H9 (cell line): ENCODE data around the gene ATOH7. TPM values are rescaled to one million over a fixed set of nuclear protein-coding genes. Genes with fewer than 3 reads are reported as not detected.

Source experiments
- DNase-seq: peaks from one replicate; pipeline ENCODE4 v3.0.0-alpha.2; 2017
- H2AFZ ChIP-seq: one replicate; pipeline ENCODE4 v1.6.1; 2013; ENCODE audit warnings: mild to moderate bottlenecking, low read length, control low read depth, moderate library complexity
- H2AK5ac ChIP-seq: 2 replicates; pipeline ENCODE4 v1.6.1; 2013; ENCODE audit warnings: low read length, control low read depth, mixed read lengths; ENCODE audit not compliant: insufficient read length
- H2BK120ac ChIP-seq: one replicate; pipeline ENCODE4 v1.6.1; 2013; ENCODE audit warnings: low read depth, mild to moderate bottlenecking, low read length, control low read depth, inconsistent platforms; ENCODE audit not compliant: poor library complexity, severe bottlenecking
- H2BK12ac ChIP-seq: 2 replicates; pipeline ENCODE4 v1.6.1; 2013; ENCODE audit warnings: low read length, control low read depth, mixed read lengths, low read depth; ENCODE audit not compliant: insufficient read length
- H2BK15ac ChIP-seq: 2 replicates; pipeline ENCODE4 v1.6.1; 2013; ENCODE audit warnings: low read depth, low read length, control low read depth
- H2BK20ac ChIP-seq: one replicate; pipeline ENCODE4 v1.6.1; 2013; ENCODE audit warnings: low read depth, mild to moderate bottlenecking, low read length, control low read depth, inconsistent platforms; ENCODE audit not compliant: poor library complexity, severe bottlenecking
- H2BK5ac ChIP-seq: 2 replicates; pipeline ENCODE4 v1.6.1; 2013; ENCODE audit warnings: low read length, control low read depth, mixed read lengths; ENCODE audit not compliant: insufficient read length
- H3K14ac ChIP-seq: 2 replicates; pipeline ENCODE4 v1.6.1; 2013; ENCODE audit warnings: low read length, control low read depth; ENCODE audit not compliant: insufficient read depth
- H3K18ac ChIP-seq: 2 replicates; pipeline ENCODE4 v1.6.1; 2013; ENCODE audit warnings: low read depth, mild to moderate bottlenecking, mixed read lengths, low read length, control low read depth; ENCODE audit not compliant: insufficient read length
- H3K23ac ChIP-seq: 2 replicates; pipeline ENCODE4 v1.6.1; 2013; ENCODE audit warnings: low read length, control low read depth, mixed read lengths, low read depth; ENCODE audit not compliant: insufficient read length
- H3K23me2 ChIP-seq: 2 replicates; pipeline ENCODE4 v1.6.1; 2013; ENCODE audit warnings: low read depth, mild to moderate bottlenecking, mixed read lengths, low read length, control low read depth; ENCODE audit not compliant: insufficient read length, poor library complexity, severe bottlenecking
- H3K27ac ChIP-seq: 2 replicates; pipeline ENCODE4 v1.5.1; 2013; ENCODE audit warnings: low read length, control low read depth, mixed read lengths, low read depth; ENCODE audit not compliant: insufficient read length
- H3K27me3 ChIP-seq: 2 replicates; pipeline ENCODE4 v1.6.1; 2013; ENCODE audit warnings: low read length, control low read depth, inconsistent platforms; ENCODE audit not compliant: insufficient read depth
- H3K4ac ChIP-seq: 2 replicates; pipeline ENCODE4 v1.6.1; 2013; ENCODE audit warnings: low read depth, mild to moderate bottlenecking, control low read depth, inconsistent platforms, low read length, moderate library complexity
- H3K4me1 ChIP-seq: 2 replicates; pipeline ENCODE4 v1.6.1; 2013; ENCODE audit warnings: low read length, control low read depth, inconsistent platforms; ENCODE audit not compliant: insufficient read depth
- H3K4me2 ChIP-seq: 2 replicates; pipeline ENCODE4 v1.6.1; 2013; ENCODE audit warnings: low read length, control low read depth, mixed read lengths; ENCODE audit not compliant: insufficient read length, insufficient read depth
- H3K56ac ChIP-seq: 2 replicates; pipeline ENCODE4 v1.6.1; 2013; ENCODE audit warnings: low read depth, mild to moderate bottlenecking, mixed read lengths, low read length, control low read depth; ENCODE audit not compliant: insufficient read length
- H3K79me1 ChIP-seq: 2 replicates; pipeline ENCODE4 v1.6.1; 2013; ENCODE audit warnings: low read depth, mild to moderate bottlenecking, moderate library complexity, low read length, control low read depth, inconsistent platforms; ENCODE audit not compliant: insufficient read depth, poor library complexity, severe bottlenecking
- H3K79me2 ChIP-seq: 2 replicates; pipeline ENCODE4 v1.6.1; 2013; ENCODE audit warnings: low read length, control low read depth, inconsistent platforms; ENCODE audit not compliant: insufficient read depth
- H3K9ac ChIP-seq: 2 replicates; pipeline ENCODE4 v1.6.1; 2013; ENCODE audit warnings: low read length, control low read depth, mixed read lengths; ENCODE audit not compliant: insufficient read length; ENCODE audit errors: extremely low read depth
- H3K9me3 ChIP-seq: one replicate; pipeline ENCODE4 v1.6.1; 2013; ENCODE audit warnings: low read depth, low read length, inconsistent platforms; ENCODE audit not compliant: control insufficient read depth
- H3T11ph ChIP-seq: one replicate; pipeline ENCODE4 v1.6.1; 2013; ENCODE audit warnings: mild to moderate bottlenecking, low read length, control low read depth, inconsistent platforms
- H4K20me1 ChIP-seq: one replicate; pipeline ENCODE4 v1.6.1; 2013; ENCODE audit not compliant: control insufficient read depth, insufficient read length, insufficient read depth
- H4K5ac ChIP-seq: 2 replicates; pipeline ENCODE4 v1.6.1; 2013; ENCODE audit warnings: low read depth, mild to moderate bottlenecking, mixed read lengths, low read length, control low read depth; ENCODE audit not compliant: insufficient read length
- H4K8ac ChIP-seq: replicated peaks from 2 replicates; pipeline ENCODE4 v1.6.1; 2013; ENCODE audit warnings: low read length, control low read depth, mixed read lengths, low read depth; ENCODE audit not compliant: insufficient read length
- H4K91ac ChIP-seq: 2 replicates; pipeline ENCODE4 v1.6.1; 2013; ENCODE audit warnings: low read depth, mild to moderate bottlenecking, moderate library complexity, mixed read lengths, low read length, control low read depth; ENCODE audit not compliant: insufficient read length
- H3K27ac Mint-ChIP-seq, 3 experiments: 2 replicates in 2 of 3; 3 replicates in 1 of 3; pipeline ENCODE4 v1.8.0; 2020 to 2021; ENCODE audit warnings: mixed read lengths in 3 of 3, mild to moderate bottlenecking in 1 of 3, moderate library complexity in 1 of 3
- H3K27me3 Mint-ChIP-seq: 2 replicates; pipeline ENCODE4 v1.8.0; 2021; ENCODE audit warnings: low read depth, mild to moderate bottlenecking, moderate library complexity, mixed read lengths
- H3K36me3 Mint-ChIP-seq, 3 experiments: 2 replicates in 2 of 3; 3 replicates in 1 of 3; pipeline ENCODE4 v1.8.0; 2020 to 2021; ENCODE audit warnings: low read depth in 3 of 3, mixed read lengths in 3 of 3; ENCODE audit not compliant: insufficient read depth in 1 of 3
- H3K4me1 Mint-ChIP-seq, 2 experiments: 2 replicates each; pipeline ENCODE4 v1.8.0; 2020; ENCODE audit warnings: mixed read lengths in 2 of 2
- H3K4me3 Mint-ChIP-seq, 2 experiments: 2 replicates in 1 of 2; 3 replicates in 1 of 2; pipeline ENCODE4 v1.8.0; 2020 to 2021; ENCODE audit warnings: mild to moderate bottlenecking in 2 of 2, mixed read lengths in 2 of 2, moderate library complexity in 1 of 2
- H3K9me3 Mint-ChIP-seq, 2 experiments: 2 replicates in 1 of 2; 3 replicates in 1 of 2; pipeline ENCODE4 v1.8.0; 2020; ENCODE audit warnings: mild to moderate bottlenecking in 2 of 2, mixed read lengths in 2 of 2, moderate library complexity in 1 of 2
- total RNA-seq: library from RNA; stranded (reverse); gene quantifications from 2 replicates; pipeline ENCODE4 v1.2.1, GENCODE V29; 2021
- TF ChIP-seq, protein P1 (sequence below): fragments of 200-600 bp; sonication (generic); conservative IDR thresholded peaks from 3 replicates; pipeline ENCODE4 v1.8.0; 2021; ENCODE audit warnings: antibody characterized with exemption, mild to moderate bottlenecking

ATOH7 gene
- total RNA-seq, 1 experiment from 2014 or later = 0.20 TPM

- Mint-ChIP-seq H3K9me3 (no peaks in the 10 kb centered on the region), H3K4me3 (no peak overlapping the region), H3K27ac (no peak overlapping the region), H3K27me3 (peaks cover 16% of the 10 kb centered on the region), H3K36me3 (no peaks in the 10 kb centered on the region), H3K4me1 (no peaks in the 10 kb centered on the region; a peak in 1 of 4 replicates)
- H3K4me2 ChIP-seq = no peak overlapping the region
- no peak overlapping the region for H3K23ac ChIP-seq
- no peak overlapping the region for H3K18ac ChIP-seq
- no peak overlapping the region for H2BK12ac ChIP-seq
- H3K27ac ChIP-seq = no peak overlapping the region
- no peak overlapping the region for H3K4ac ChIP-seq
- H3K14ac ChIP-seq = no peak overlapping the region
- H2BK15ac ChIP-seq = no peak overlapping the region
- DNase-seq = no peak
- no peak overlapping the region for H3K9ac ChIP-seq
- H4K91ac ChIP-seq = no peak overlapping the region
- no peaks in the 10 kb centered on the region for H3K27me3 ChIP-seq
- H2BK120ac ChIP-seq = no peak overlapping the region
- no peak overlapping the region for H2AFZ ChIP-seq
- H3K56ac ChIP-seq = no peak overlapping the region
- H3T11ph ChIP-seq = no peak overlapping the region
- no peak overlapping the region for H2BK5ac ChIP-seq
- no peak overlapping the region for H4K8ac ChIP-seq
- no peak overlapping the region for H2BK20ac ChIP-seq
- H3K4me1 ChIP-seq = no peaks in the 10 kb centered on the region
- H3K79me1 ChIP-seq = no peaks in the 10 kb centered on the region
- H2AK5ac ChIP-seq = no peak overlapping the region
- TF ChIP-seq, protein P1, sequence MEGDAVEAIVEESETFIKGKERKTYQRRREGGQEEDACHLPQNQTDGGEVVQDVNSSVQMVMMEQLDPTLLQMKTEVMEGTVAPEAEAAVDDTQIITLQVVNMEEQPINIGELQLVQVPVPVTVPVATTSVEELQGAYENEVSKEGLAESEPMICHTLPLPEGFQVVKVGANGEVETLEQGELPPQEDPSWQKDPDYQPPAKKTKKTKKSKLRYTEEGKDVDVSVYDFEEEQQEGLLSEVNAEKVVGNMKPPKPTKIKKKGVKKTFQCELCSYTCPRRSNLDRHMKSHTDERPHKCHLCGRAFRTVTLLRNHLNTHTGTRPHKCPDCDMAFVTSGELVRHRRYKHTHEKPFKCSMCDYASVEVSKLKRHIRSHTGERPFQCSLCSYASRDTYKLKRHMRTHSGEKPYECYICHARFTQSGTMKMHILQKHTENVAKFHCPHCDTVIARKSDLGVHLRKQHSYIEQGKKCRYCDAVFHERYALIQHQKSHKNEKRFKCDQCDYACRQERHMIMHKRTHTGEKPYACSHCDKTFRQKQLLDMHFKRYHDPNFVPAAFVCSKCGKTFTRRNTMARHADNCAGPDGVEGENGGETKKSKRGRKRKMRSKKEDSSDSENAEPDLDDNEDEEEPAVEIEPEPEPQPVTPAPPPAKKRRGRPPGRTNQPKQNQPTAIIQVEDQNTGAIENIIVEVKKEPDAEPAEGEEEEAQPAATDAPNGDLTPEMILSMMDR = no peak
- H3K23me2 ChIP-seq = no peaks in the 10 kb centered on the region
- H3K9me3 ChIP-seq = no peaks in the 10 kb centered on the region
- no peak overlapping the region for H4K5ac ChIP-seq
- H3K79me2 ChIP-seq = no peaks in the 10 kb centered on the region
- H4K20me1 ChIP-seq = peaks cover 4% of the 10 kb centered on the region
These were observed 7.1 kb downstream of the ATOH7 start for GRCh38 chr10:68224810-68225209.
